DMS53 (cell line): ENCODE data around the gene ERMP1.
A peak's percentile ranks its signal among the peaks of the same experiment; 100 is the strongest.

ENCODE experiments used
- DNase-seq: peaks from one replicate; lab custom pipeline; 2025; lab: John Stamatoyannopoulos, UW

The ERMP1 gene

DNA sequence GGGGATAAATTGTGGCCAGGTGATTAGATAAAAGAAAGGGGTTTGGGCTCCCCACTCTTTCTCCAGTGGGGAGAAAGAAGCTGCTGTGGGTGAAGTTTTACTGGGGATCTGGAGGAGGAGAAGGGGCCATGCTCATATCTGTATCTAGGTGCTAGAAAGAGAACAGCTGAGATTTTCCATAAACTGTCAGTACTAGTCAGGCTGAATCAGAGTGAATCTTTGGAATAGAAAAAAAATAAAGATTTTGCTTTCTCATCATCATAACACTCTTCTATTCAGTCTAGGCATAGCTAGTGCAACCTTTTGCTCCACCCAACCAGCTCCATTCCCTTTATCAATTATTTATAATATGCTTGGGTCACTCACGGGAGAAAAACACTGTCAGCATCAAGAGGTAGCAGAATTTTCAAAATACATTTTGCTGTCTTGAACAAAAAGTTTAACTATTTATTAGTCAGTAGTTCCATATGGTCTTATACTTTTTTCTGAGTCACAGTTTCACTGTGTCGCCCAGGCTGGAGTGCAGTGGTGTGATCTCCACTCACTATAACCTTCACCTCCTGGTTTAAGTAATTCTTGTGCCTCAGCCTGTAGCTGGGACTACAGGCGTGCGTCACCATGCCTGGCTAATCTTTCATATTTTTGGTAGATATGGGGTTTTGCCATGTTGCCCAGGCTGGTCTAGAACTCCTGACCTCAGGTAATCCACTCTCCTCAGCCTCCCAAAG, 21.3 kb upstream of the ERMP1 start:
- no peak for DNase-seq

- DNase-seq, result no peak
Measured at GRCh38 chr9:5853617-5854016, 20.7 kb upstream of the ERMP1 start.

DNA sequence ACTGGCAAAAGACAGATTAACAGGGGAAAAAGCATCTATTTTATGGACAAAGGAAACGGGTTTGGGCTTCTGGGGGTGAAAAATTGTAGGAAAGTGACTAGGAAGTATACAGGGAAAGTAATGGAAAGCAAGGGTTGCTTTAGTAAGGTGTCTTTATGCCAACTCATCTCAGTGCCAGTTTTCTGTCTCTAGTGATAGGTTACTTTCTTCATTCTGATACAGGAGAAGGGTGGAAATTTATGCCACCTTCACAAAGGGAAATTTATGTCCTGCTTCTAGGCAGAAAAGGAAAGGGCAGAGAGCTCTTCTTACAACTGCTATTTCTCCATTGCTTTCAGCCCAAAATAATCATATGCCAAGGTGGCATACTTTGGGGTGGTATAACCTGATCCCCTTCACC, 20.1 kb upstream of the ERMP1 start:
- DNase-seq, result no peak

- DNase-seq, result no peak
Measured at GRCh38 chr9:5851445-5851844, 18.5 kb upstream of the ERMP1 start.

DNA sequence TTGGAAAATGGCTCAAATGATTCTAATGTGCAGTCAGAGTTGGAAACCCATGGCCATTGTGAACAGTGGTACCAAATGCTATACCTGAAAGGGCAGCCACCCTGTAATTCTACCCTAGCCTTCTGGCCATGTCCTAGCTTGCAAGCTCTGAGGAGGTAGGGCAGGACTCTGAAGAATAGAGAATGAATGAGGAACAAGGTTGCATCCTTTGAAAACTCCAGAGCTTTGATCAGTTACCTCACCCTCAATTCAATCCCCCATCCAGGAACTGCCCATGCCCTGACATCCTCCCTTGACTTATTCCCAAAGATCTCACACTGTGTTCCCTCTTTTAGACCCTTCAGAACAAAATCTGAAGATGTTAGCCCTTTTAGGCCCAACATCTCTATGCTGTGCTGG, 17.8 kb upstream of the ERMP1 start:
- DNase-seq, result no peak

GRCh38 chr9:5848372-5848882, 15.5 kb upstream of the ERMP1 start:
- DNase-seq, result no peak

- peak; percentile 40 for DNase-seq
Measured at GRCh38 chr9:5846501-5846921, 13.6 kb upstream of the ERMP1 start.

DNA sequence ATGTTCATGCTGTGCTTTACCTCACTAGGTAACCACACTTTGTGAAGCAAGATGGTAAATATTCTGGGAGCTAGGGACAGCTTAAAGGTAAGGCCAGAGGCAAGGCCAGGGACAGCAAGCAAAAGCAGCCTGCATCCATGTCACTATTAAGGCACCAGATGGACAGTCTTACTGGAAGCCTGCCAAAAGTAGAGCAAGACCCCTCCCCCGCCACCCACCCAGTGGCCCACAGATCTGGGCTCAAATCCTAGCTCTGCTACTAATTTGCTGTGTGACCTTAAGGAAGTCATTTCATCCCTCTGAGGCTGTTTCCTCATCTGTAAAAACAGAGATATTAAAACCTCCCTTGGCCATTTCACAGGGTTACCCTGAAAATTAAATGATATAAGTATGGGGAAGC, 13.2 kb upstream of the ERMP1 start:
- no peak for DNase-seq

- no peak for DNase-seq
Measured at GRCh38 chr9:5845157-5845531, 12.2 kb upstream of the ERMP1 start.

GRCh38 chr9:5843794-5844471, 11.0 kb upstream of the ERMP1 start:
- DNase-seq, result peak; percentile 91

- DNase-seq, result peak; percentile 61
Measured at GRCh38 chr9:5842929-5843793, 10.2 kb upstream of the ERMP1 start.

- DNase-seq, result peak; percentile 26
Measured at GRCh38 chr9:5841771-5842573, 9.1 kb upstream of the ERMP1 start.

DNA sequence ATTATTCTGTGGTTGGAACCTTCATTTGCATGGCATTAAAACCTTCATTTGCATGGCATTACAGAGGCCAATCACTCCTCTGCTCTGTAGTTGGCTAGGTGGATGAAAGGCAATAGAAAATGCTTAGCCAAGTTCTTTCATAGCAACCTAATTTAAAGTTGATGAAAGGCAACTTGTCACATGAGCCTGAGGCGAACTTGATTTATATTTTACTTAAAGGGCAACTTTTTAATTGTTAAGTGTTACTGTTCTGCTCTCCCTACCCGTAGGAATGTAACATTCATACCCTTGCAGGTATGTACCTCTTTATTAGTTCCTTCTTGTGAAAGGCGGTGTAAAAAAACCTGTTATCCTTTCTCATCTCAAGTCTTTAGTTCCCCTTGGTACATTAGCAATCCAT, 7.9 kb upstream of the ERMP1 start:
- DNase-seq, result no peak

DNA sequence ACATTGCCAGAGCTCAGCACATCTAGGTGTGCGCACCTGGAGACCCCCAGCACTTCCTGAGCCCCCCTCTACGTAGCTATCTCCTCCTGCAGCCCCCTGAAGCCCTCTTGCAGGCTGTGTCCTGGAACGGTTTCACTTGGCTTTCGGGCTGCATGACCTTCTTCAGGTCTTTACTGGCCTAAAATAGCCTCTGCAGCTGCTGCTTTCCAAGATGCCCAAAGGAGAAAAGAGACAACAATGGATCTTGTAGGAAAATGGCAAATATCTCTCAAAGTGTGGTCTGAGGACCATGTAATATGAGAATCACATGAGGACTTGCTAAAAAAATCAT, 6.6 kb upstream of the ERMP1 start:
- DNase-seq, result no peak

DNA sequence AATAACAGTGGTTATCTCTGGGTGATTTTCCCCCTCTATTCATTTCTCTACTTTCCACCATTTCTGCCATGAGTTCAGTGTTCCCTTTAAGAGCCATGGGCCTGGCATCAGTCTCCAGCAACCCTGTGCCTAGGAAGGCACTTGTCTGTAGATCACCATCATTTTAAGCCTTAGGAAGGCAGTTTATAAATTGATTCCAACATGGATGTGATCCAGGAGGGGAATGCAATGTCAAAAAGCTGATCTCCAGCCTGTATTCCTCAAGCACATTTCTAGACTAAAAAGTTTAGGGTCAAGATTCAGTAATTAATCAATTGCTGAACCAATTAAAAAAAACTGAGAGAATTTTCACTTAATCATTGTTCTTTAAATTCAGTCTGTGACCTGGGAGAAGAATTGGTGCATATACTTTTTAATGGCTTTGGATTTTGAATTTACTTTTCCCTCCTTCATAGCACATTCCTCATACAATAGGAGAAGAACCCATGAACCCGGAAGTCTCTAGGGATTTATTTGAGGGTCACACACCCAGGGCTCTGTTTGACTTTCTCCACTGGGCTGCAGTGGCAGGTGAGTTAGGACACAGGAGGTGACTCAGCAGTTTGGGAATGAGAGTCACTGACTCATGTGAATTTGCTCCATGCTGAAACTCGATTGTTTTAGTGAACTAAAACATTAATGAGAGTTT, 6.1 kb upstream of the ERMP1 start:
- peak; percentile 97 for DNase-seq

GRCh38 chr9:5835808-5836207, 2.9 kb upstream of the ERMP1 start:
- no peak for DNase-seq

DNA sequence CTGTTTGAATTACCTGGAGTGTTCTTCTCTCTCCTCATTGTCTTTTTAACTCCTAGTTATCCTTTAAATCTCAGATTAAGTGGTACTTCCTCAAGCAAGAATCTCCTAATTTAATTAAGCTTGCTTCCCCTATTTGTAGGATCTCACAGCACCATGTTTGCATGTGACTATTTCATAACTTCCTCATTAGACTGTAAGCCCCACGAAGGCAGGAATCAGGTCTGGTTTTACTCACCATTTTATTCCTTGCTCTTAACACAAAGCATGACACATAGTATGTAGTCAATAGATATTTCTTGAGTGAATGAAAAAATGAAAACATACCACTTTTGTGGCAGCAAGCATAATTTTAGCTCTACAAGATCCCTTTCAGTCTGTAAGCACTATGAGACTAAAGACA, 1.3 kb upstream of the ERMP1 start:
- DNase-seq, result no peak

GRCh38 chr9:5832071-5832537, 813 bp downstream of the ERMP1 start:
- no peak for DNase-seq

- DNase-seq, result no peak
Measured at GRCh38 chr9:5825895-5826622, 6.9 kb downstream of the ERMP1 start.

DNA sequence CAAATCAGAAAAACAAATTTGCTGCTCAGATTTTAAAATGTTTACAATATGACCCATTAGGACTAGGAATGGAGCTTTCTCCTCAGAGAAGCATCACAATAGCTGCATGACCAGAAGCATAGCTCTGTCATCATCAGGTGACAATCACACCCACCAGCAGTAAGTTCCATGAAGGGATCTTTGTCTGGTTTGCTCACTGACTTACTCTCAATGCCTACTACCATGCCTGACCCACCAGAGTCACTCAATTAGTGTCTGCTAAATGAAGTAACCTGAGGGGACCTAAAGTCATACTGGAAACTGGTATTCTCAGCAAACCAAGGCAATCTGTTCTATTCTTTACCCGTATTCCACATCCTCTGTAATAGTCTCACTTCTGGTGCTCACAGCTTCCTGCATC, 7.7 kb downstream of the ERMP1 start:
- DNase-seq, result no peak

GRCh38 chr9:5820425-5820824, 12.5 kb downstream of the ERMP1 start:
- no peak for DNase-seq
